GM18861 (cell line): ENCODE results near the gene CAPN15.
"Not testable (repeated sequence)": the region's sequence is repeated elsewhere in the genome, so short reads cannot be mapped to it uniquely, and the experiment has no call there.

Source experiments
- ATAC-seq: cut with Tn5 transposase; IDR thresholded peaks from one replicate; pipeline ENCODE4 v1.9.1; 2021; ENCODE audit not compliant: unreplicated experiment

Gene CAPN15

GRCh38 chr16:527015-527903 lies at the start of gene CAPN15:
CAPN15 (plus strand) TSS chr16:527712; CDS start chr16:546839, 19,127 bp downstream.
- peak; percentile 52 for ATAC-seq

- ATAC-seq: not testable (repeated sequence)
Measured at GRCh38 chr16:478287-478686, 49.2 kb upstream of the CAPN15 start.

- ATAC-seq: no peak
Measured at GRCh38 chr16:482468-483185, 44.9 kb upstream of the CAPN15 start.

GRCh38 chr16:483341-484075 lies 44.0 kb upstream of the CAPN15 start:
- ATAC-seq: no peak

- ATAC-seq: no peak
Measured at GRCh38 chr16:489606-490005, 37.9 kb upstream of the CAPN15 start.

- no peak for ATAC-seq
Measured at GRCh38 chr16:490768-491167, 36.7 kb upstream of the CAPN15 start.

- ATAC-seq: no peak
Measured at GRCh38 chr16:491220-491919, 36.1 kb upstream of the CAPN15 start.

GRCh38 chr16:492211-492875 lies 35.2 kb upstream of the CAPN15 start:
- no peak for ATAC-seq

GRCh38 chr16:494676-495075 lies 32.8 kb upstream of the CAPN15 start:
- not testable (repeated sequence) for ATAC-seq

GRCh38 chr16:495127-495748 lies 32.3 kb upstream of the CAPN15 start:
- ATAC-seq: no peak

GRCh38 chr16:496097-496886 lies 31.2 kb upstream of the CAPN15 start:
- ATAC-seq: no peak

- ATAC-seq: no peak
Measured at GRCh38 chr16:497258-497657, 30.3 kb upstream of the CAPN15 start.

GRCh38 chr16:499924-500323 lies 27.6 kb upstream of the CAPN15 start:
- ATAC-seq: no peak

GRCh38 chr16:500709-501108 lies 26.8 kb upstream of the CAPN15 start:
- no peak for ATAC-seq

GRCh38 chr16:502179-502943 lies 25.2 kb upstream of the CAPN15 start:
- ATAC-seq: no peak

- ATAC-seq: no peak
Measured at GRCh38 chr16:503150-504071, 24.1 kb upstream of the CAPN15 start.
